Measurements from ENCODE around the gene MINDY1.

Gene MINDY1

DNA sequence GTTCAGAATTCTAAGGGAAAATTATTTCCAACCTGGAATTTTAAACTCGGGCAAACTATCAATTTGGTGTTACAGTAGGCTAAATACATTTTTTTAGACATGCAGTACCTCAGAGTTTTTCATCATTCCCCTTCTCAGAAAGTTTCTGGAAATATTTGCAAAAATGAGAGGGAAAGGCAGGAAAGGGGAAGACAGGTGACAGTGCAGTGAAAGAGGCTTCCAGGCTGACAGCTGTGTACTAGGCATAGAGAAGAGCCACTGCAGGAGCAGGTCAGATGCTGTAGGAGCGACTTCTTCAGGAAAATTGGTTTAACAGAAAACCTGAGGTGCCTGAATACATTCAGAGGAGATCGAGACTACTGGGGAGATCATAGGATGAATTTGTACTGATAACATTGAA lies 52.0 kb downstream of the MINDY1 start:
- no peak for DNase-seq (ENCODE audit: low read depth)
- TF ChIP-seq, protein P1, sequence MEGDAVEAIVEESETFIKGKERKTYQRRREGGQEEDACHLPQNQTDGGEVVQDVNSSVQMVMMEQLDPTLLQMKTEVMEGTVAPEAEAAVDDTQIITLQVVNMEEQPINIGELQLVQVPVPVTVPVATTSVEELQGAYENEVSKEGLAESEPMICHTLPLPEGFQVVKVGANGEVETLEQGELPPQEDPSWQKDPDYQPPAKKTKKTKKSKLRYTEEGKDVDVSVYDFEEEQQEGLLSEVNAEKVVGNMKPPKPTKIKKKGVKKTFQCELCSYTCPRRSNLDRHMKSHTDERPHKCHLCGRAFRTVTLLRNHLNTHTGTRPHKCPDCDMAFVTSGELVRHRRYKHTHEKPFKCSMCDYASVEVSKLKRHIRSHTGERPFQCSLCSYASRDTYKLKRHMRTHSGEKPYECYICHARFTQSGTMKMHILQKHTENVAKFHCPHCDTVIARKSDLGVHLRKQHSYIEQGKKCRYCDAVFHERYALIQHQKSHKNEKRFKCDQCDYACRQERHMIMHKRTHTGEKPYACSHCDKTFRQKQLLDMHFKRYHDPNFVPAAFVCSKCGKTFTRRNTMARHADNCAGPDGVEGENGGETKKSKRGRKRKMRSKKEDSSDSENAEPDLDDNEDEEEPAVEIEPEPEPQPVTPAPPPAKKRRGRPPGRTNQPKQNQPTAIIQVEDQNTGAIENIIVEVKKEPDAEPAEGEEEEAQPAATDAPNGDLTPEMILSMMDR (conservative IDR thresholded peaks at IDR 0.05; ENCODE audit: low read depth, low read length): no peak
- no peak overlapping the region for H3K4me3 ChIP-seq (ENCODE audit: low read depth, low read length)

Data from choroid plexus epithelial cell (primary cell).